Retinal pigment epithelial cell (primary cell): ENCODE data around the gene PTPRT.

Source experiments
- DNase-seq: peaks from one replicate; pipeline ENCODE4 v3.0.0-alpha.2; 2010; ENCODE audit warnings: low read depth
- H3K4me3 ChIP-seq: 2 replicates; pipeline ENCODE4 v1.5.1; 2011; ENCODE audit warnings: mild to moderate bottlenecking, low read length, control low read depth, moderate library complexity
- TF ChIP-seq, protein P1 (sequence below): conservative IDR thresholded peaks from 2 replicates; pipeline ENCODE4 v1.5.1; 2011; ENCODE audit warnings: low read depth, low read length, control low read depth, inconsistent platforms

The PTPRT gene

DNA sequence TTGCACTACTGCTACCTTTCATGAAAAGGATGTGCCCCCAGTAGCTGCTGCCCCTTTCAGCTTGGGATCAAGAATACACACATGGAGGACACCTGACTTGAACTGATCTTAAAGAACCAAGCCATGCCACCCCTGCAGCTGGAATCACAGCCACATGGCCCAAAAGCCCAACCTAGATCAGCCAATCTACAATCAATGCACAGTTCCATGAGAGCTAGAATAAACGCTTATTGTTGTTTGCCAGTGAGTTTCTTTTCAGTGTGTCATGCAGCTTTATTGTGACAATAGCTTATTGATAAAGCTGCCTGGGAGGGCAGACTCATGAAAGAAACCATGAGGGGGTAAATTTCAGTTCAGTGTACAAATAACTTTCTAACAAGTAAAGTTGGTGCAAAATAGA, 397.7 kb downstream of the PTPRT start:
- H3K4me3 ChIP-seq, result no peak overlapping the region
- DNase-seq, result no peak
- TF ChIP-seq, protein P1, sequence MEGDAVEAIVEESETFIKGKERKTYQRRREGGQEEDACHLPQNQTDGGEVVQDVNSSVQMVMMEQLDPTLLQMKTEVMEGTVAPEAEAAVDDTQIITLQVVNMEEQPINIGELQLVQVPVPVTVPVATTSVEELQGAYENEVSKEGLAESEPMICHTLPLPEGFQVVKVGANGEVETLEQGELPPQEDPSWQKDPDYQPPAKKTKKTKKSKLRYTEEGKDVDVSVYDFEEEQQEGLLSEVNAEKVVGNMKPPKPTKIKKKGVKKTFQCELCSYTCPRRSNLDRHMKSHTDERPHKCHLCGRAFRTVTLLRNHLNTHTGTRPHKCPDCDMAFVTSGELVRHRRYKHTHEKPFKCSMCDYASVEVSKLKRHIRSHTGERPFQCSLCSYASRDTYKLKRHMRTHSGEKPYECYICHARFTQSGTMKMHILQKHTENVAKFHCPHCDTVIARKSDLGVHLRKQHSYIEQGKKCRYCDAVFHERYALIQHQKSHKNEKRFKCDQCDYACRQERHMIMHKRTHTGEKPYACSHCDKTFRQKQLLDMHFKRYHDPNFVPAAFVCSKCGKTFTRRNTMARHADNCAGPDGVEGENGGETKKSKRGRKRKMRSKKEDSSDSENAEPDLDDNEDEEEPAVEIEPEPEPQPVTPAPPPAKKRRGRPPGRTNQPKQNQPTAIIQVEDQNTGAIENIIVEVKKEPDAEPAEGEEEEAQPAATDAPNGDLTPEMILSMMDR, result no peak

DNA sequence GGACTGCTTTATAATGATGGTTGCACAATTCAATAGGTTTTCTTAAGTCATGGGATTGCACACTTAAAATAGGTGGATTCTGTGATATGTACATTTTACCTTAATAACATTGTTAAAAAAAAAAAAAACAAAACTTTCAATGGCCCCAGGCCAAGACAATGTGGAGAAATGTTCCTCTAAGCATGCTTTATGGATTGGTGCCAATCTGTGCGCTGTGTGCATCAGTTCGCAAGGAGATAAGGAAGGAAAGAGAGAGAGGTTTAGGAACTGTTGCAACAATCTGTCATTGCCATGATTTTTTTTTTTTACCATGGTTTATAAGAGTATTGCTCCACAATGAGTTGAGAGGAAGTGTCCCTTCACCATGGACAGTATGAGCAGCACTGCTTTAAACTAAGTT, 399.6 kb downstream of the PTPRT start:
- TF ChIP-seq, protein P1, result no peak
- DNase-seq, result no peak
- no peak overlapping the region for H3K4me3 ChIP-seq

DNA sequence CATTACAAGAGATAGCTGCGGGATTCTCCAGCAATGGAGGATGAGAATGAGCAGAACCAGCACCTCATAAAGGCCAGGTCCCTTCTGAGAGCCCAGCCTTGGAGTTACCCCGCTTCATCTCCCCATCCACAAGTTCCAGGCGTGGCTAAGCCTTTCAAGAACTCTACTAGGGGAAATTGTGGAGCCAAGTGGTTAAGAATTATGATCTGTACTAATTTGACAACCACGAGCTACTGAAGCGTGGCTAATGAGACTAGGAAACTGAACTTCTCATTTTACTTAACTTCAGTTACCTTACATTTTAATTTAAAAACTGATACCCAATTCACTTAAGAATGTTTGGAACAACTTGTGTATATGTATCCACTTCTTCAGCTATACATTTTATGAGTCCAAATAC, 401.0 kb downstream of the PTPRT start:
- H3K4me3 ChIP-seq, result no peak overlapping the region
- DNase-seq, result no peak
- TF ChIP-seq, protein P1, result no peak

DNA sequence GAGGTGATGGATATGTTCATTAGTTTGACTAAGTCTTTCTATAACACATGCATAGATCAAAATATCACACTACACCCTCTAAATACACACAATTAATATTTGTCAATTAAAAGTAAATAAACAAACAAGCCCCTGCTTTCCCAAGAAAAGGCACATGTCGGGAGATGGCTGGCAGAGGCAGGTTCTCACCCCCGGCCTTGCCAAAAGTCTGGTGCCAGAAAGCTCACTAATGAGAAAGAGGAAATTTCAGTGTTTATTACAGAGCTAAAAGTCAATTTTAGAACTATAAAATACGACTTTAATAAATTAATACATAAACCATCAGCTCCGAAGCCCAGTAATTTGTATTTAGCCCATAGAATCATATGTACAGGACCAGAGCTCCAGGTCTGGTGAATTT, 404.7 kb downstream of the PTPRT start:
- DNase-seq, result no peak
- H3K4me3 ChIP-seq, result no peak overlapping the region
- TF ChIP-seq, protein P1, result no peak

DNA sequence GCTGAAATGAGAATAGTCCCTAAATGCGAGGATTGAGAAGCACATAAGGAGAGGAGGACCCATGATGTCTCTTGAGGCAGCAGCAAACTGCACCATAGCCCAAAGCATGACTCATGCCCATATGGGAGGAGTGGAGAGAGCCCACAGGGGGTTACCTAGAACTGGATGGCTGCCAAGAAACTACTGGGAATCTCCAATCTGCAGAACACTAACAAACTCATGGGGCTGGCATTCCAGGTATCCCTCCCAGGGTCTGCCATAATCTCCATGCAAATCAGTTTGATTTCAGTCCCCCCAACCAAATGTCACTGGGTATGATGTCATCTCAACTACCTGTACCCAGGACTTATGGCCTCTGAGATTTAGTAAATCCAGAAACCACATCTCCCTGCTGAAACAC, 410.5 kb downstream of the PTPRT start:
- no peak for DNase-seq
- TF ChIP-seq, protein P1, result no peak
- no peak overlapping the region for H3K4me3 ChIP-seq

DNA sequence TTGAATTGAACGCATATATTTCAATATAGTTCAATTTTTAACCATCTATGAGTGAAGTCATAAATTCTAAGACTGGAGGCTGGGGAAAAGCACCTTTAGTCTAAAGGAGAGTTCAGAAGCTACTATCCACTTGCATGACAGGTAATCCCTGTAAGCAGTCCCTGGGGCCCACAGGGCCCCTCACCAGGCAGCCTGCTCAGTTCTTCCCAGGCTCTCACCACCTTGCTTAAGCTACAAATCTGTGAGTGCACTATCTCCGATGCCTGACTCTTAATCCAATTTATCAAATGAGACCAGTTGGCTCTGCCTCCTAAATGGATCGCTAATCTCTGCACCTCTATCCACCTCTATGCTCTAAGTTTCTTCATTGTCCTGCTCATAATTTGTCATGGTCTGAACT, 413.8 kb downstream of the PTPRT start:
- no peak for DNase-seq
- TF ChIP-seq, protein P1, result no peak
- H3K4me3 ChIP-seq, result no peak overlapping the region

DNA sequence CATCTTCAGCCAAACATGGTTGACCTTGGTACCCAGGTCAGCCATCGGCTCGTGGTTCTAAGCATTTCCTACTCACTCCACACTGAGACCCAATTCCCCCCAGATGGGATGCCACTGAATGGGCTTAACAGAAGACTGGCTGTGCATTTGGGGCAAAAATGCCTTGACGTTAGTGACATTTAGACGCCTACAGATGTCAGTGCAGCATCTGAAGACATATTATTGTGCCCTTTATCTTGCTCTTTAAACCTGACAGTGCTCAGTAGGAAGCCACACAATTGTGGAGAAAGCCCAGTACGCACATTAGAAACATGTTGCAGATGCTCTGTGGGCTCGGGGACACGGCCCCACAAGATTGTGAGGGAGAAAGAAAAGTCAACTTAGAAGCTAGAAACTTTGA, 414.7 kb downstream of the PTPRT start:
- TF ChIP-seq, protein P1, result no peak
- no peak for DNase-seq
- H3K4me3 ChIP-seq, result no peak overlapping the region
